Stimulated activated CD8-positive, alpha-beta memory T cell treated with anti-CD3 and anti-CD28 coated beads, Interleukin-2, amount 100 ng/mL, for 48 hours (primary cell): ENCODE data around the gene SIX3.

Experiments
- DNase-seq, 2 donors: peaks; one replicate each; pipeline ENCODE4 v3.0.0-alpha.2; 2020; ENCODE audit warnings: low read depth in 2 of 2

Gene SIX3

GRCh38 chr2:44931198-44931780 lies 10.2 kb upstream of the SIX3 start:
- DNase-seq: no peak

DNA sequence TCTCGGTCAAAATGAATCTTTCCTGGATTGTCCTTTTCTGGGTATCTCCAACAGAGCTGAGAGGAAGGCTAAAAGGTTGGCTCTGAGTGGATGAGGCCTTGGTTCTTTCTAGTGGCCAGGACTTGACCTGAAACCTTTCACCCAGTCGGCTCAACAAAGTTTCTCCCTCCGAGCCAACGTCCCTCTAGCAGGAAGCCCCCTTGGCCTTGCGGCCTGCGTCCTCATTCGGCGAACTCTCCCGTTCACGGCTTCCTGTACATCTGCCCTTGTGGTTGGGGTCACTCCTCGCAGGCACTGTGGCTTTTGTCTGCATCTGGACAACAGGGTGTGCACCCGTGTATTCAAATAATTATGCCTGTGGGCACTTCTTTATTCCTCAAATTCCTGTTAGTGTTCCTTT lies 9.4 kb upstream of the SIX3 start:
- DNase-seq: no peak

DNA sequence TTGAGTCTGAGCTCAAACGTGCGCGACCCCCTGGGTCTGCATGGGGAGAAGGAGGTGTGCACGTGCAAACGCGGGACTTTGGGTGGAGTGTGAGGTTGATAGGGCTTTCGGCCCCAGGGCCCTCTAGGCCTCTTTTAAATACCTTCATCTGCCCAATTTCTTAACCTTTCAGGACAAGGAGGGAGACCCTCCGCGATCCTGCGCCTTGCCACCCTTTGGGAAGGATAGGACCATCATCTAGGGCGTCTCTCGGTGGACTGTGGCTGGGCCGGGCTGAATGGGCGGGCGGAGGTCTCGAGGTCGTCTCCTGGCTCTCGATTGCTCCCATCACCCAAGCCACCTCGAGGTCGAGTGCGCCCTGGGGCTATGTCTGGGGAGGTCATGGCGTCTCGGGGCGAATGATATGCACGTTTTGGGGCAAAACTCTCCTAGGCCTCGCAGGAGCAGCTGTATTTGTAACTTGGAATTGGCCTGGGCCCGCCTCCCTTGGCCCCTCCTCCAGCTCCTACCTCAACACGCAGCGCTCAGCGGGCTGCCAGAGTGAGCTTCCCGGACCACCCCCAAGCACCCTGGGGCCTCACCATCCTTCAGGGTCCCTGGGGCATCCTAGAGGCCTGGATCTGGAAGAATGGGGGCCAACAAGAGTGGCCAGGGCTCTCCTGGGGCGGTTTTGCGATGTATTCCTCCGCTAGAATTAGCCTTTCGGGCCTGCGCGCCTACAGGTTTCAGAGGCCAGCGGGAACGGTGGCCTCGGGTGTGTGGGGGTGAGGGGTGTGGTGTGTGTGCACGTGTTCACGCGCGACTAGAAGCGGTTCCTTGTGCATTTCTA lies 8.7 kb upstream of the SIX3 start:
- no peak for DNase-seq

DNA sequence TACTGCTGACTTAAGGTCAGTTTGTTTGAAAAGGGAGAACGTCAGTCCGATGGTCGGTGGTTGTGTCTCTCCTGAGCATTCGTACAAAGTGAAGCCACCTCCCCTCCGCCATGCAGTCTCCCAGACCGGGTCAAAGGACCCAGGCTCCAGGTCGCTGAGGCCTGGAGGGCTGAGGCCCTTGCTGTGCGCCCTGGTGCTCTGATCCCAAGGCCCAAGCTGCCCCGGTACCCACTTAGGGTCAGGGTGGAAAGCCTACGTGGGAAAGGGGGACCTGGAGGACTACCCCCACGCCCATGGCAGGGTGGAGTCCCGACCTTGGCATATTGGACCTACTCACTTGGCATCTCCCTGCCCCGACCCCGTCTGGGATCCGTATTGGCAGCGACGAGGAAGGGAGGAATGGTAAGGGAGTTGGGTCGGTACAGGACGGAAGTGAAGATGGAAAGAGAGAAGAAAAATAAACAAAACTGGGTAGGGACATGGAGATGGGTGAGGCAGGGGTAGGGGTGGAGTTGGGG lies 8.0 kb upstream of the SIX3 start:
- DNase-seq: no peak

GRCh38 chr2:44934038-44934982 lies 7.2 kb upstream of the SIX3 start:
- DNase-seq: no peak

GRCh38 chr2:44934983-44935728 lies 6.3 kb upstream of the SIX3 start:
- no peak for DNase-seq

DNA sequence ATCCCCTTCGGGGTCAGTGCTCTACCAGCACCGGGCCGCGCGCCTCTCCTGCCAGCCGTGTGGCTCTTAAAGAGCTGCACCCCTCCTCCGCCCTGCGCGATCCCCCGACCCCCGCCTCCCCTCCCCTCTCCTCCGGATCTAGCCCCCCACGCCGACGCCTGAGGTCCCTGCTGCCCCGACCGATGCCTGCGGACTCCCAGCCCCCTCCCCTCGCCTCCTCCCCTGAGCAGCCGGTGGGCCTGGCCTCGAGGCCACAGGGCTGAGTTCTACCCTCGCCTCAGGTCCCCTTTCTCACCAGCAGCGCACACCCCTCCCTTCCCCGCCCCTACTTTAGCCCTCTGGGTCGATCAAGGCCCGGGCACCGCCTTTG lies 5.8 kb upstream of the SIX3 start:
- no peak for DNase-seq

DNA sequence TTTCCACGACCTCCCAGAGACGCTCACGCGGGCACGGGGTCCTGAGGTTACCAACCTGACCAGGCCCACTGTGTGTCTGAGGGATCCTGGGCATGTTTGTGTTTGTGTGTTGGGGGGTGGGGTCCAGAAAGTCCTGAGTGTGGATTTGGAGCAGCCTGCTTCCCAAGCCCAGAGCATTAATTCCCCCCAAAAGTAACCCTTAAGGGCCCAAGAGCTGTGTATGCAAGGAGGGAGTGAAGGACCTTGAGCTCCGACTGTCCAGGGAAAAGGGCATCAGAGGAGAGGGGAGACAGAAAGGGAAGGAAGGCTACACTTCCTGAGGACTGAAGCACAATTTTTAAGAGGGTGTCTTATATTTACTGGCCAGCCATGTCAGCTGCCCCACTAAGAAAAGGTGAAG lies 5.2 kb upstream of the SIX3 start:
- no peak for DNase-seq

DNA sequence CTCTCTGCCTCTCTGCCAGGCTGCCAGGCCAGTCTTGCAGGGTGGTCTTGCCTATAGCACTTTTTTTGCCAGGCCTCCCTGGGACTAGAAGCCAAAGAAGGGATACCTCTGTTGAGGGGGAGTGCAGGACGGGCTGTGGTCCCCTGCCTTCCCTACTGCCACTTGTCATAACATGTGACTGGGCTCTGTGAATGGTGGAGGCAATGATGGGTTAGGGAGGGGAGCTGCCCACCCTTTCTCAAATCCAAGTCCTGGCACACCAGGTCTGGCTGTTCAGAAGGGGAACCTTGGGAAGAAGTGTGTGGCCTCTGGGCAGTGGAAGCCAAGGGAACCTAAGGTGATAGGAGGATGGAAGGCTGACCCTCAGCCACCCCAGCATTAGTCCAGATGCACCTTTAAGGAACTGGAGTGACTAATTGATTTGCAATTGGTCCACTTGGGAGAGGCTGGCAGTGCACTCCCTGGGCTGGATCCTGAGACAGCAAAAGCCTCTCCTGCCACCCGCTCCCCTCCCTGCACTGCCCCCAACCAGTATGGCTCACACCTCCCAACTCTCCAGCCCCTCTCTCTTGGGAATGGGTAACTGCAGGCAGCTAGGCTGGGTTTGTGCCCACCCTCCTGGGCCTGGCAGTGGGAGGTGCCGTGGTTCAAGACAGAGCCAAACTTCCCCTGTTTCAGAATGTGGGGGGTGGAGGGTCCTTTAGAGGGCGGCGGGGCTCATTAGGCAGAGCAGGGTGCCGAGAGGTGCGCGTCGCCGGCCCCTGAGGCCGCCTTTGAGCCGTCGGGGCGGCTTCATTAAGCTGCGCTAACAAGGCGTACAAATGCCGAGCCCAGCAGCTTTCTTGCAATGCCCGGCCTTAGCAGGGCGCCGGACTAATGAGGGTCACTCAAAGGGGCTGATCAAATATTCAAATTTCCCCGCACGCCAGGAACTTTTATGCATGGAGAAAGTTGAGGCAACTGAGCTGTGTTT lies 4.5 kb upstream of the SIX3 start:
- no peak for DNase-seq

GRCh38 chr2:44937688-44938240 lies 3.7 kb upstream of the SIX3 start:
- DNase-seq: peak in 1 of 2 donors; percentile 41

GRCh38 chr2:44938287-44939105 lies 3.0 kb upstream of the SIX3 start:
- no peak for DNase-seq

GRCh38 chr2:44939106-44940048 lies 2.1 kb upstream of the SIX3 start:
- no peak for DNase-seq

- DNase-seq: no peak
These were observed 1.4 kb upstream of the SIX3 start for GRCh38 chr2:44940049-44940494.

- DNase-seq: no peak
These were observed 604 bp upstream of the SIX3 start for GRCh38 chr2:44940732-44941464.

- DNase-seq: no peak
These were observed 965 bp downstream of the SIX3 start for GRCh38 chr2:44942304-44943030.

- DNase-seq: no peak
These were observed 1.7 kb downstream of the SIX3 start for GRCh38 chr2:44943031-44943692.
